Hepatocyte (in vitro differentiated cells): Measurements from ENCODE around the gene TMPRSS5. TPM values are rescaled to one million over a fixed set of nuclear protein-coding genes. Genes with fewer than 3 reads are reported as not detected.

ENCODE experiments used
- DNase-seq: peaks from one replicate; pipeline ENCODE4 v3.0.0-alpha.2; 2016; ENCODE audit warnings: low spot score
- H2AFZ ChIP-seq: fragments of 200-600 bp; sonication (generic); 2 replicates; pipeline ENCODE4 v1.6.0; 2016; ENCODE audit warnings: antibody characterized with exemption, mild to moderate bottlenecking
- H3K27ac ChIP-seq: fragments of 200-600 bp; sonication (generic); 2 replicates; pipeline ENCODE4 v1.5.1; 2016; ENCODE audit warnings: mild to moderate bottlenecking
- H3K27me3 ChIP-seq: fragments of 200-600 bp; sonication (generic); 2 replicates; pipeline ENCODE4 v1.6.1; 2016
- H3K36me3 ChIP-seq: fragments of 200-600 bp; sonication (generic); replicated peaks from 2 replicates; pipeline ENCODE4 v1.5.1; 2016; ENCODE audit warnings: low read depth; ENCODE audit not compliant: insufficient read depth
- H3K4me1 ChIP-seq: fragments of 200-600 bp; sonication (generic); 2 replicates; pipeline ENCODE4 v1.5.1; 2016; ENCODE audit warnings: mild to moderate bottlenecking, moderate library complexity; ENCODE audit not compliant: insufficient read depth
- H3K4me2 ChIP-seq: fragments of 200-600 bp; sonication (generic); 2 replicates; pipeline ENCODE4 v1.6.0; 2016
- H3K4me3 ChIP-seq: fragments of 200-600 bp; sonication (generic); 2 replicates; pipeline ENCODE4 v1.5.1; 2016; ENCODE audit warnings: mild to moderate bottlenecking
- H3K79me2 ChIP-seq: fragments of 200-600 bp; sonication (generic); 2 replicates; pipeline ENCODE4 v1.6.0; 2017; ENCODE audit warnings: mild to moderate bottlenecking
- H3K9me2 ChIP-seq: fragments of 200-600 bp; sonication (generic); replicated peaks from 2 replicates; pipeline ENCODE4 v1.6.0; 2017; ENCODE audit warnings: mild to moderate bottlenecking; ENCODE audit not compliant: insufficient read depth
- H3K9me3 ChIP-seq: fragments of 200-600 bp; sonication (generic); 2 replicates; pipeline ENCODE4 v1.5.1; 2016; ENCODE audit warnings: low read depth, mild to moderate bottlenecking
- H4K20me1 ChIP-seq: fragments of 200-600 bp; sonication (generic); 2 replicates; pipeline ENCODE4 v1.6.0; 2016; ENCODE audit warnings: mild to moderate bottlenecking; ENCODE audit not compliant: insufficient read depth, poor library complexity, severe bottlenecking
- CTCF ChIP-seq: fragments of 200-600 bp; sonication (generic); IDR thresholded peaks from 2 replicates; pipeline ENCODE4 v1.5.1; 2016; ENCODE audit warnings: antibody characterized with exemption, mild to moderate bottlenecking; ENCODE audit not compliant: poor library complexity
- EZH2 ChIP-seq: fragments of 200-600 bp; sonication (generic); IDR thresholded peaks from 2 replicates; pipeline ENCODE4 v1.6.1; 2016; ENCODE audit warnings: antibody characterized with exemption, mild to moderate bottlenecking, borderline replicate concordance
- EZH2phosphoT487 ChIP-seq: fragments of 200-600 bp; sonication (generic); IDR thresholded peaks from one replicate; pipeline ENCODE4 v1.6.1; 2018; ENCODE audit warnings: antibody characterized with exemption, mild to moderate bottlenecking, low read depth, moderate library complexity; ENCODE audit not compliant: unreplicated experiment, severe bottlenecking
- WGBS: methylation state at CpG from one replicate; pipeline ENCODE4 v1.1.6; 2016; ENCODE audit warnings: low lambda C conversion rate; ENCODE audit errors: missing lambda C conversion rate; 5-methylcytosine and 5-hydroxymethylcytosine counted together
- polyA plus RNA-seq: library from polyadenylated mRNA; unstranded; fragments of >200 nt; fragmentation: Nextera tagmentation; extraction: Ambion mirVana; gene quantifications from 2 replicates; pipeline ENCODE4 v1.2.1, GENCODE V29; 2016
- total RNA-seq: library from RNA; depleted of rRNA; stranded (reverse); fragments of >200 nt; gene quantifications from 2 replicates; pipeline ENCODE4 v1.2.3, GENCODE V29; 2014

TMPRSS5 gene
- total and polyA plus RNA-seq, 2 experiments from 2014 or later, result 0.20 to 0.63 TPM

GRCh38 chr11:113655771-113656170 is 50.3 kb downstream of the TMPRSS5 start:
- H3K4me2 ChIP-seq, result no peak overlapping the region
- no peaks in the 10 kb centered on the region for H4K20me1 ChIP-seq
- WGBS, result 96% methylated on average over 5 of the region's 5 CpGs
- DNase-seq, result no peak
- H3K9me2 ChIP-seq, result no peaks in the 10 kb centered on the region
- no peaks in the 10 kb centered on the region for H3K27me3 ChIP-seq
- no peak overlapping the region for H2AFZ ChIP-seq
- TF ChIP-seq CTCF (no peak), EZH2 (no peak), EZH2phosphoT487 (no peak)
- no peaks in the 10 kb centered on the region for H3K9me3 ChIP-seq
- H3K4me3 ChIP-seq, result no peak overlapping the region
- no peaks in the 10 kb centered on the region for H3K79me2 ChIP-seq
- no peak overlapping the region for H3K27ac ChIP-seq
- no peaks in the 10 kb centered on the region for H3K4me1 ChIP-seq
- no peaks in the 10 kb centered on the region for H3K36me3 ChIP-seq

- H3K36me3 ChIP-seq, result no peaks in the 10 kb centered on the region
- no peaks in the 10 kb centered on the region for H3K27me3 ChIP-seq
- no peaks in the 10 kb centered on the region for H3K4me1 ChIP-seq
- no peak overlapping the region for H3K4me3 ChIP-seq
- no peak overlapping the region for H3K27ac ChIP-seq
- no peaks in the 10 kb centered on the region for H3K9me3 ChIP-seq
- H2AFZ ChIP-seq, result no peak overlapping the region
- WGBS, result 91% methylated on average over 5 of the region's 5 CpGs
- no peaks in the 10 kb centered on the region for H4K20me1 ChIP-seq
- no peak overlapping the region for H3K4me2 ChIP-seq
- H3K9me2 ChIP-seq, result no peaks in the 10 kb centered on the region
- no peaks in the 10 kb centered on the region for H3K79me2 ChIP-seq
- TF ChIP-seq EZH2phosphoT487, result no peak
- no peak for DNase-seq
These were observed 55.1 kb downstream of the TMPRSS5 start for GRCh38 chr11:113651023-113651422.

- Histone ChIP-seq H4K20me1 (no peaks in the 10 kb centered on the region), H3K9me2 (no peaks in the 10 kb centered on the region), H3K4me3 (no peak overlapping the region), H3K4me1 (no peaks in the 10 kb centered on the region), H3K27me3 (no peaks in the 10 kb centered on the region), H2AFZ (no peak overlapping the region), H3K4me2 (no peak overlapping the region), H3K79me2 (no peaks in the 10 kb centered on the region), H3K9me3 (no peaks in the 10 kb centered on the region), H3K36me3 (no peaks in the 10 kb centered on the region), H3K27ac (no peak overlapping the region)
- TF ChIP-seq EZH2 (no peak), EZH2phosphoT487 (no peak), CTCF (no peak)
- 95% methylated on average over 20 of the region's 20 CpGs for WGBS
- DNase-seq, result no peak
These were observed 56.8 kb downstream of the TMPRSS5 start for GRCh38 chr11:113649311-113649710.

GRCh38 chr11:113647856-113648255 is 58.3 kb downstream of the TMPRSS5 start:
- 84% methylated on average over 4 of the region's 4 CpGs for WGBS
- Histone ChIP-seq H3K9me3 (no peaks in the 10 kb centered on the region), H3K9me2 (no peaks in the 10 kb centered on the region), H3K4me3 (no peak overlapping the region), H3K36me3 (no peaks in the 10 kb centered on the region), H3K4me2 (no peak overlapping the region), H3K27ac (no peak overlapping the region), H3K27me3 (no peaks in the 10 kb centered on the region), H2AFZ (no peak overlapping the region), H3K79me2 (no peaks in the 10 kb centered on the region), H4K20me1 (no peaks in the 10 kb centered on the region), H3K4me1 (no peaks in the 10 kb centered on the region)
- no peak for DNase-seq
- TF ChIP-seq CTCF (no peak), EZH2 (no peak), EZH2phosphoT487 (no peak)
